IgD-negative memory B cell (primary cell): ENCODE results near the gene FAM209B. TPM values are rescaled to one million over a fixed set of nuclear protein-coding genes. Genes with fewer than 3 reads are reported as not detected.
"Not testable (repeated sequence)": the region's sequence is repeated elsewhere in the genome, so short reads cannot be mapped to it uniquely, and the experiment has no call there.

ENCODE experiments used
- H3K27ac Mint-ChIP-seq, 3 donors: one replicate each; pipeline ENCODE4 v1.8.0; 2020 to 2022; ENCODE audit warnings: mild to moderate bottlenecking in 3 of 3, mixed read lengths in 3 of 3, moderate library complexity in 1 of 3
- H3K27me3 Mint-ChIP-seq: one replicate; pipeline ENCODE4 v1.8.0; 2021; ENCODE audit warnings: mixed read lengths
- H3K36me3 Mint-ChIP-seq: one replicate; pipeline ENCODE4 v1.8.0; 2020; ENCODE audit warnings: mild to moderate bottlenecking, mixed read lengths
- H3K4me1 Mint-ChIP-seq, 3 donors: one replicate each; pipeline ENCODE4 v1.8.0; 2020 to 2022; ENCODE audit warnings: mixed read lengths in 3 of 3, mild to moderate bottlenecking in 1 of 3
- H3K4me3 Mint-ChIP-seq, 4 donors: one replicate each; pipeline ENCODE4 v1.8.0; 2020 to 2022; ENCODE audit warnings: mild to moderate bottlenecking in 4 of 4, mixed read lengths in 4 of 4, moderate library complexity in 3 of 4
- H3K9me3 Mint-ChIP-seq, 3 donors: one replicate each; pipeline ENCODE4 v1.8.0; 2020 to 2021; ENCODE audit warnings: mixed read lengths in 3 of 3, mild to moderate bottlenecking in 1 of 3
- polyA plus RNA-seq: library from polyadenylated mRNA; unstranded; fragments of 300-500 nt; fragmentation: Illumina TruSeq; gene quantifications from one replicate; pipeline ENCODE4 v1.2.3, GENCODE V29; 2021

The FAM209B gene, protein sequence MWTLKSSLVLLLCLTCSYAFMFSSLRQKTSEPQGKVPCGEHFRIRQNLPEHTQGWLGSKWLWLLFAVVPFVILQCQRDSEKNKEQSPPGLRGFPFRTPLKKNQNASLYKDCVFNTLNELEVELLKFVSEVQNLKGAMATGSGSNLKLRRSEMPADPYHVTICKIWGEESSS
- 0.38 TPM for polyA plus RNA-seq

DNA sequence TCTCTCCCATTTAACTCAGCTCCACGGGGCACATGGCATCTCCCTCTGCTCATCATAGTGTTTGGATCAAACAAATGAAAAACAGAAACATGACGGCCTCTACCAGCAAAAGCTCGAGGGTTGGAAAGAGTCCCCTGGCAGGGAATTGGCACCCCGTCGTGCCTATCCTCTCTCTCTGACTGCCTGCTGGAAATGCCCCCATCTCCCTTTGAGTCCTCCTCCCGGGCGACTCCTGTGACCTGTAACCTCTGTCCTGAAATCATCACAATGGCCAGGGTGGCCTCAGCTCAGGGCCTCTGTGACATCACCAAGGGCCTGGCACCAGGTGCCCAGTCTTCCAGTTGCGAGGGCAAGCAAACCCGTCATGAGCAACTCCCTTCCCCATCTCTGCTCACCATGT is at the start of gene FAM209B:
Gene FAM209B (plus strand): TSS at position 301 of the 400 bp plus-strand sequence. CDS start 96 bp downstream, at position 397.
- H3K27me3 Mint-ChIP-seq, H3K27ac Mint-ChIP-seq, H3K9me3 Mint-ChIP-seq, H3K4me3 Mint-ChIP-seq, H3K4me1 Mint-ChIP-seq: not testable (repeated sequence)
- peaks cover 12% of the 10 kb centered on the region for H3K36me3 Mint-ChIP-seq

DNA sequence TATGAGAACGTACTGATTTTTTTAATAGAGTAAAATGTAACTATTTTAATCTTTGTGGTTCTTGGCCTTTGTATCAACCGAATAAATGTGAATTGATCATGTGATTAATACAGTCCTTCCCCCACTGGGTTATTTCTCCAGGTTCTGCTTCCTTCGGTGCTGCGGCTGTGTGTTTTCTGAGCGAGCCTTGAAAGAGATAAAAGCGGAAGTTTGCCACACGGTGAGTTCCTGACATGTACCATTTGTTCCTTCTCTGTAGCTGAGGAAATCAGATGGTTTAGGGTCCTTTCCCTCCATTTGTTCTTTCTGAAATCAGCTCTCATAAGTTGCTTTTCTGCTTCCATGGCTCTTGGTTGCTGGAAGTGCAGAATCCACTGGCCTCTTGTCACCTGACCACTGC is 49.1 kb upstream of the FAM209B start:
- H3K27me3 Mint-ChIP-seq: no peaks in the 10 kb centered on the region
- peaks cover 6% of the 10 kb centered on the region for H3K36me3 Mint-ChIP-seq
- H3K4me1 Mint-ChIP-seq: peaks cover 13 to 18% (median 13%) of the 10 kb centered on the region in 3 donors
- H3K4me3 Mint-ChIP-seq: peak overlapping the region in 1 of 4 donors; percentile 30
- H3K9me3 Mint-ChIP-seq: no peaks in the 10 kb centered on the region
- peak overlapping the region; percentile 65 to 87 (median 67) for H3K27ac Mint-ChIP-seq

DNA sequence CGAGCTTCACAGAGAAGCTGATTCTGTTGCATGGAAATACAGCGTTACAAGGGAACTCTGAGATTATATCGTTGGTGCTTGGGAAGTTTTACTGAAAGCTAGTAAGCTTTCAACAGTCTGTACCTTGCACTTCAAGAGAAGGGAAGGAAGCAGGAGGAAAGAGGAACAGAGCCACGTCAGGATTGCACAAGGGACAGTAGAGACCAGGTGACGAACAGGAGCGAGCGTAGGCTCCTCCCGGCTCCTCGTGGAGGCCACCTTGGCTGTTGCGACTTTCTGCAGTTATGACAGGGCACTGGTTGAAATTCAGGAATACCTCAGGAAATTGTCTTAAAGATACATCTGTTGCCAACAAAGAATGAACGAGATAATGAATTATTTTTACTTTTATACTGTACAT is 45.8 kb upstream of the FAM209B start:
- Mint-ChIP-seq H3K9me3 (no peaks in the 10 kb centered on the region), H3K4me3 (no peak overlapping the region), H3K4me1 (peaks cover 13 to 18% (median 13%) of the 10 kb centered on the region in 3 donors), H3K27me3 (no peaks in the 10 kb centered on the region), H3K36me3 (peaks cover 8% of the 10 kb centered on the region), H3K27ac (no peak overlapping the region)

DNA sequence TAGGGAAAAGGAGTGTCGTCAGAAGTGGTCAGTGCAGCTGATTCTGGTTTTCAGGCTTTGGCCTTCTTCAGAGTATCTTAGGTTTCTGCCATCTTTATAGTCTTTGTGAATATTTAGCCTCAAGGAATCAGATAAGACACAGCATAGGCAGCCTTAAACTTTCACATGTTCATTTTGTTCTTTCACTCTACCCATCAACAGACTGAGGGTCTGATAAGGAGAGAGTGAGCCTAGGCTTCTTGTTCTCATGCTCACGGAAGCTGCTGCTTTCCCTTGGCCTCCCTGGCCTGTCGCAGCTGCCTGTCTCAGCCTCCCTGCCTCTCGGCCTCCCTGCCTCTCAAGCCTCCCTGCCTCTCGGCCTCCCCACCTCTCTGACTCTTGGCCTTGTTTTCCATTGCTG is 44.5 kb upstream of the FAM209B start:
- Mint-ChIP-seq H3K4me3 (no peak overlapping the region), H3K27ac (no peak overlapping the region), H3K27me3 (no peaks in the 10 kb centered on the region), H3K4me1 (peaks cover 10 to 12% (median 11%) of the 10 kb centered on the region in 3 donors), H3K36me3 (peaks cover 3% of the 10 kb centered on the region), H3K9me3 (no peaks in the 10 kb centered on the region)

DNA sequence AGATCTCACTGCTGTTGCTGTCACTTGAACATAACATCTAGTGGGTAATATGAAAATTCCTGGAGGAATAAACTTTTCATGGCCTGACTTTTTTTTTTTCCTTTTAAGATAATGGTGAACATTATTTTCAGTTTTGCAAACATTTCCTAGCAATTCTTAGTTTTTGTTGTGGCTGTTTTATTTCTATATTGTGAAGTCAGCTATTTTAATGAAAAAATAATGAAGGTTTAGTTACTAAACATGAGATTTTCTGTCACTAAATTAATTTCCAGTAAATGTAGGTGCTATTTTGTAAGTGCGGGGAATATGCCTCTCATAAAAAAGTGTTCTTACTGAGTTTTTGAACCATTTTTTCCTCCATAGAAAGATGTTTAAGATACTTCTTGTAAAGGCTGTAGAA is 31.9 kb upstream of the FAM209B start:
- H3K36me3 Mint-ChIP-seq: peaks cover 16% of the 10 kb centered on the region
- H3K27me3 Mint-ChIP-seq: no peaks in the 10 kb centered on the region
- H3K4me1 Mint-ChIP-seq: peaks cover 0 to 3% (median 0%) of the 10 kb centered on the region in 3 donors
- H3K4me3 Mint-ChIP-seq: no peak overlapping the region
- H3K9me3 Mint-ChIP-seq: peaks cover 4% of the 10 kb centered on the region in 3 donors
- H3K27ac Mint-ChIP-seq: no peak overlapping the region

DNA sequence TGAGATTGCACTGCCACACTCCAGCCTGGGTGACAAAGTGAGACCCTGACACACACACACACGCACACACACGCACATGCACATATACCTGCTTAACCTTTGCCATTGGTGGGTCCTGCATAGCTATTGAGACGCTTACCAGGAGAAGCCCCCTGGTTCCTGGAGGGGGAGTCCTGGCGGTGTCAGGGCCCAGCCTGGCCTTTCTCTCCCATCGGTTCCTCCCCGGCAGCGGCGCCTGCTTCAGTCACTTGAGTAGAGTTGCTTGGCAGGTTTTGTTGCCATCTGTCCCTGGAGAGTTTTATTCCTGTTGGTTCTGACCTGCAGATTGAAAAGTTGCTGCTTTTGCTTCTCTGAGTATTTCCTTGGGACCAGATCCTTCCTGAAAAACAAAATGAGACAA is 29.1 kb upstream of the FAM209B start:
- H3K27me3 Mint-ChIP-seq: no peaks in the 10 kb centered on the region
- H3K4me1 Mint-ChIP-seq: peaks cover 0 to 3% (median 0%) of the 10 kb centered on the region in 3 donors
- peak overlapping the region in 1 of 3 donors; percentile 16 for H3K27ac Mint-ChIP-seq
- H3K4me3 Mint-ChIP-seq: no peak overlapping the region
- H3K9me3 Mint-ChIP-seq: no peaks in the 10 kb centered on the region
- peaks cover 2% of the 10 kb centered on the region for H3K36me3 Mint-ChIP-seq

DNA sequence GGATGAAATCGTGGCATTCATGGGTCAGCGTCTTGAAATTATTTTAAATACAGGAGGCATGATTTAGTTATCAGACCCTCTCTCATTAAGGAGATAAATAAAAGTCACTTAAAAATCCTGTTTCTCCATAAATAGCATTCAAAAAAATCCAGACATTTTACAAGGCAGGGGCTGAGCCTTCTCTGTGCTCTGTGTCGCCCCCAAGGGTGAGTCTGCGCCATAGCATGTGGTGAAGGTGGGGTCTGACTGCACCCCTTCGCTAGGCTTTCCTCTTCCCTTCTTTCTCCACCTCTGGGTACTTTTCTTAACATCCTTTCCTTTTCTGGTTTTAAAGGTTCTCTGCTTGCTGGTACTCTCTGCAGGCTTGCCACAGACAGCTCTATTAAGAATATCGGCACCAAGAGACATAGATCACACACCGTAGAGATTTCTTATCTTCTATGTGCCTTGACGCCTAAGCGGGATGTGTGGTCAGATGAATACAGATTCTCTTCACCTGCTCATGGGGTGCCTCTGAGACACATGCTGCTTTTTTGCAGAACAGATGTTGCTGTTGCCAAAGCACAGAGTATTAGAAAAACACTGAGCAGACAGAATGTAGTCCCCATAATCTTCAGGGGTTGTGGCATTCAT is 28.6 kb upstream of the FAM209B start:
- no peaks in the 10 kb centered on the region for H3K9me3 Mint-ChIP-seq
- no peak overlapping the region for H3K4me3 Mint-ChIP-seq
- H3K27me3 Mint-ChIP-seq: no peaks in the 10 kb centered on the region
- H3K27ac Mint-ChIP-seq: peak overlapping the region in 1 of 3 donors; percentile 84
- H3K4me1 Mint-ChIP-seq: peaks cover 0 to 3% (median 0%) of the 10 kb centered on the region in 3 donors
- H3K36me3 Mint-ChIP-seq: peaks cover 2% of the 10 kb centered on the region

DNA sequence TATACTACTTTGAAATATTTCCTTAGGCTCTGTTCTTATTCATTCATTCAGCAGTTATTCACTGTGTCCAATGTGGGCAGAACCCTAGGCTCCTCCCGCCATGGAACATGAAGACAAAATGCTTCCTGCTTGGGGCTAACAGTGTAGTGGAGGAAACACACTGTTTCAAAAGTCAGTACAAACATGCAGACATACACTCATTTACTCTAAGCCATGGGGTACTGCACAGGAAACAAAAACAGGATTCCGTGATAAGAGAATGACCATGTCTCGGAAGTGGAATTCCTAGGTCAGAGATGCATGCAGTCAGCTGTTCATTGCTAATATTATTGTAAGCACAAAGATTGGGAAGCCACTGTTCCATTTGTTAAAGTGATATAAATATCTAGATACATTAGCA is 26.9 kb upstream of the FAM209B start:
- Mint-ChIP-seq H3K36me3 (peaks cover 2% of the 10 kb centered on the region), H3K27ac (no peak overlapping the region), H3K9me3 (no peaks in the 10 kb centered on the region), H3K4me3 (no peak overlapping the region), H3K4me1 (peaks cover 0 to 3% (median 2%) of the 10 kb centered on the region in 3 donors), H3K27me3 (no peaks in the 10 kb centered on the region)

DNA sequence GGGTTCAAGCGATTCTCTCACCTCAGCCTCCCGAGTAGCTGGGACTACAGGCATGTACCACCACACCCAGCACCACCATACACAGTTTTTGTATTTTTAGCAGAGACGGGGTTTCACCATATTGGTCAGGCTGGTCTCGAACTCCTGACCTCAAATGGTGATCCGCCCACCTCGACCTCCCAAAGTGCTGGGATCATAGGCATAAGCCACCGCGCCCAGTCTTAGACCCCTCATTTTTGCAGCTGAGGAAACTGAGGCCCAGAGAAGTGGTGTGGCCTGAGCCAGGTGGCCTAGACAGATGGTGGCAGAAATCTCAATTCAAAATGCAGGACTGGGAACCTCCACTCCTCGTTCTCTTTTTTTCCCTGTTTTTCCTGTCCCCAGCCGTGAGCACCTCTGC is 21.1 kb upstream of the FAM209B start:
- H3K4me3 Mint-ChIP-seq: no peak overlapping the region
- H3K36me3 Mint-ChIP-seq: peaks cover 15% of the 10 kb centered on the region
- H3K4me1 Mint-ChIP-seq: peaks cover 0 to 2% (median 0%) of the 10 kb centered on the region in 3 donors
- H3K27ac Mint-ChIP-seq: no peak overlapping the region
- H3K27me3 Mint-ChIP-seq: no peaks in the 10 kb centered on the region
- H3K9me3 Mint-ChIP-seq: no peaks in the 10 kb centered on the region

DNA sequence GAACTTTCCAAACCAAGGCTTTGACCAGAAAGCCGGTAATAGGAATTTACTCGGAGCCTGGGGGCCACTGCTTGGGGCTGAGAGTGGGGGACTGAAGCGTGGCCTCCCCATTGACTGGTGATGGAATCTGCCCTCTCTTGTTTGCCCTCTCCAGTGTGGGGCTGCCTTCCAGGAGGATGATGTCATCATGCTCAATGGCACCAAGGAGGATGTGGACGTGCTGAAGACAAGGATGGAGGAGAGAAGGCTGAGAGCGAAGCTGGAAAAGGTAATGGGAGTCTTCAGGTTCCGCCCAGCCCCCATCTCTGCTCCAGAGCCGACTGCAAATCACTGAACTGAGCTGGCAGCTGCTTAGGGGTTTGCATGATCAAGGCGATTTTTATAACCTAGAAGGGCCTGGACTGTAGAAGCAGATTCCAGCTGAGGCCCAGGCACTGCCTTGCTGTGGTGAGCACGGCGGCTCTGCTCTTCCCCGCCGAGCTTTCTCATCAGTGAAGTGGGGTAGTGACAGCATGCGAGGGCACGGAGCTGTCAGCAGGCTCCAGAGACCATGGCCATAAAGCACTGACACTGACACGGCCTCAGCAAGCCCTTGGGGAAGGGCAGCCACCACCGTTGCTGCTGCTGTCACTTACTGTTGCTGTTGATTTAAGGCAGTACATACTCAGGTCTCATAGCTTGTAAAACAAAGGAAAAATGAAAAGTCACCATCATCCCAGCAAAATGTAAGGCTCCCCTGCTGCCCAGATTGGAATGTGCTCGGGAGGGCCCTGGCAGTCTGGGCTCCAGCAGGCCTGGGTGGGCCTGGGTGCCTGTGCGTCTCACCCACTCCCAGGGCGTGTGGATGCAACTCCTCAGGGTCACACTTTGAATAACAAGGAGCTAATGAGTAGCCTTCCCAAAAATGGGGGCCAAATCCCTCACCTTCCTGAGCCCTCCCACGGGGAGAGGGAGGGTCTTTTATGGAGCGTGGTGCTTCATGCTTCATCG is 19.6 kb upstream of the FAM209B start:
- peaks cover 0 to 2% (median 0%) of the 10 kb centered on the region in 3 donors for H3K4me1 Mint-ChIP-seq
- no peak overlapping the region for H3K4me3 Mint-ChIP-seq
- peaks cover 27% of the 10 kb centered on the region for H3K36me3 Mint-ChIP-seq
- H3K27me3 Mint-ChIP-seq: no peaks in the 10 kb centered on the region
- H3K27ac Mint-ChIP-seq: no peak overlapping the region
- peaks cover 0 to 7% (median 0%) of the 10 kb centered on the region in 3 donors for H3K9me3 Mint-ChIP-seq

DNA sequence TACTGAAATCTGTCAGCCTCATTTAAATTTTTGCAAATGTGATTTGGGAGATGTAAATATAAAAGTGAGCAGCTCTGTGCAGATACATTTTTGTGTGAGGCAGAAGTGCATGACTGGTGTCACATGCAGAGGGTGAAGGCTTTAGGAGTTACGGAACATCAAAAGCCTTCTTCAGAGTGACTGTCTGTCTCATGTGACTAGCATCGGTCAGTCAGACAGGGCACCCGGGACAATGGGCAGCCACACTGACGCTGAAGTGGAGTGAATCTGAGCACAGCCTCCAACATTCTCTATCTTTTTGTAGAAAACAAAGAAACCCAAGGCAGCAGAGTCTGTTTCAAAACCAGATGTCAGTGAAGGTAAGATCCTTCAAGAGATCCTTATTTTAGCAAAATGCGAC is 16.4 kb upstream of the FAM209B start:
- Mint-ChIP-seq H3K9me3 (peaks cover 2 to 19% (median 17%) of the 10 kb centered on the region in 3 donors), H3K4me1 (no peaks in the 10 kb centered on the region), H3K4me3 (peak overlapping the region in 1 of 4 donors; percentile 39), H3K36me3 (peaks cover 40% of the 10 kb centered on the region), H3K27ac (no peak overlapping the region), H3K27me3 (no peaks in the 10 kb centered on the region)

DNA sequence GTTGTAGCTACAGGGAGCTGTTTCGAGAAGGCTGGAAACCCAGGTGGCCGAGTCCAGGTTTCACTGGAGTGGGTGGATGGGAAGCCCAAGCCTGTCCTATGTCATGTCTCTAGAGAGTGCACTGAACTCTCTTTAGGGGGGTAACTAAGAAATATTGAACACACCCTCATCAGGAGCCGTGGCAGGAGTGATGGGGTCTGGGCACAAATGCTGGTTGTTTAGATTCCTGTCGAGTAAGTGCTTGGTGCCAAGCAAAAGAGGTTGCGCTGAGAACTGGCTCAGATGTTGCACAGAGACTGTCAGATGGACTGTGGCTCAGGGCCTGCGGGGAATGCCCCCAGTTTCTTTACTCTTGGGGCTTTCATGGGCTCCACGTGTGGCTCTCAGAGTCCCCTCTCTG is 15.8 kb upstream of the FAM209B start:
- Mint-ChIP-seq H3K27ac (no peak overlapping the region), H3K27me3 (no peaks in the 10 kb centered on the region), H3K4me1 (no peaks in the 10 kb centered on the region), H3K36me3 (peaks cover 40% of the 10 kb centered on the region), H3K4me3 (no peak overlapping the region), H3K9me3 (peaks cover 2 to 20% (median 17%) of the 10 kb centered on the region in 3 donors)

DNA sequence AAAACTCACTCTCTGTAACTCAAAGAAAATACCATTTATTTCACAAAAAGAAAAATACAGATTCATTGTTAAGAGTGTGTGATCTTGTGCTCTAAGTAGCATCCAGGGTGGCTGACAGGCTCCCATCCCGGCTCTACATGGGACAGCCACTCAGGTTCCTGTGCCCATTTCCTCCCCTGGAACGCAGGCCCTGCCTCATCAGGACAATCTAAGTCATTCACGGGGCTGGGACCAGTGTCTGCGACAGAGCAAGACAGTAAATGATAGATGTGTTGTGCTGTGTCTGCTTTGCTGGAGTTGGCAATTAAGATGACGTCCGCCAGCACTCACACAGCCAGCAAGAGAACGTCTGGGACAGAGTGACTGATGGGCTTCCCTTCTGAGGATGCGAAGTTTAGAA is 15.4 kb upstream of the FAM209B start:
- peak overlapping the region in 1 of 4 donors; percentile 41 for H3K4me3 Mint-ChIP-seq

DNA sequence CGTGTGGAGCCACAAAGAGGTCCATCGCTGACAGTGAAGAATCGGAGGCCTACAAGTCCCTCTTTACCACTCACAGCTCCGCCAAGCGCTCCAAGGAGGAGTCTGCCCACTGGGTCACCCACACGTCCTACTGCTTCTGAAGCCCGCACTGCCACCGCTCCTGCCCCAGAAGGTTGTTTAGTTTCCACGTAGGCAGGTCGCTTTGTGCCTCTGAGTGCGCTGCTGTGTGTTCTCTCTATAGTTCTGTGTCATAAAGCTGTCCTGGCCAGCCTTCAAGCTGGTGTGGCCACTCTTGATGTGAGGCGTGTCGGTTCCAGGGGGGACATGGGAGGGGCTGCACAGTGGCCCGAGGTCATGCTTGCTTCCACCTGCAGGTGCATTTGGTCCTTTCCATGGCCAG is 14.9 kb upstream of the FAM209B start:
- no peak overlapping the region for H3K4me3 Mint-ChIP-seq
- H3K27me3 Mint-ChIP-seq: no peaks in the 10 kb centered on the region
- H3K27ac Mint-ChIP-seq: no peak overlapping the region
- peaks cover 2 to 20% (median 17%) of the 10 kb centered on the region in 3 donors for H3K9me3 Mint-ChIP-seq
- H3K36me3 Mint-ChIP-seq: peaks cover 39% of the 10 kb centered on the region
- peaks cover 0 to under 1% (median 0%) of the 10 kb centered on the region in 3 donors for H3K4me1 Mint-ChIP-seq

More for the DNA sequence above, 15.4 kb upstream of the FAM209B start:
- Mint-ChIP-seq H3K4me1 (no peaks in the 10 kb centered on the region), H3K27ac (peak overlapping the region in 1 of 3 donors; percentile 23), H3K36me3 (peaks cover 40% of the 10 kb centered on the region), H3K27me3 (no peaks in the 10 kb centered on the region), H3K9me3 (peaks cover 2 to 20% (median 17%) of the 10 kb centered on the region in 3 donors)
